ENCODE data around the gene TRAK1.
"Not testable (repeated sequence)": the region's sequence is repeated elsewhere in the genome, so short reads cannot be mapped to it uniquely, and the experiment has no call there.

Gene TRAK1

GRCh38 chr3:42090973-42091731, at the start of gene TRAK1:
Gene TRAK1, plus strand, starts transcription at chr3:42091357. Its CDS starts 113 bp downstream, at chr3:42091470.
- no peak for DNase-seq

GRCh38 chr3:42042747-42043098, 48.4 kb upstream of the TRAK1 start:
- no peak for DNase-seq

GRCh38 chr3:42043099-42043813, 47.9 kb upstream of the TRAK1 start:
- DNase-seq, result no peak

GRCh38 chr3:42045708-42046243, 45.4 kb upstream of the TRAK1 start:
- no peak for DNase-seq

- not testable (repeated sequence) for DNase-seq
These were observed 42.6 kb upstream of the TRAK1 start for GRCh38 chr3:42048526-42048925.

DNA sequence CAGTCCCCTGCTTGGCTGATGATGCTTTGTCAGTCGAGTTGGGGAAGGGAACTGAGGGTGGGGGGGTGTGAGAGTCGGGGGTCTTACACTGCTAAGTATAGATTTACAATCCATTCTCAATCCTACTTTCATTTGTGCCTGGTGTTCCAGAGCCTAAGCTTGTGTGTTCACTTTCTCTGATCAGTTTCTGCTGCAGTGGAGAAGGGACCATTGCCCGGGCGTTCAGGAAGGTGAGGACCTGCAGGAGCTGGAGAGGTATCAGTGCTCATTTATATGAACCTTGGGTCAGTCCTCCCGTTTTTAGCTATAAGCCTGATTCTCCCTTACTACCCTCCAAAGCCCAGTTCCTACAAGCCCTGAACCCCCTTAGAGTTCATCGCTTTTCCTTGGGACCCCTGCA, 41.0 kb upstream of the TRAK1 start:
- DNase-seq, result no peak

DNA sequence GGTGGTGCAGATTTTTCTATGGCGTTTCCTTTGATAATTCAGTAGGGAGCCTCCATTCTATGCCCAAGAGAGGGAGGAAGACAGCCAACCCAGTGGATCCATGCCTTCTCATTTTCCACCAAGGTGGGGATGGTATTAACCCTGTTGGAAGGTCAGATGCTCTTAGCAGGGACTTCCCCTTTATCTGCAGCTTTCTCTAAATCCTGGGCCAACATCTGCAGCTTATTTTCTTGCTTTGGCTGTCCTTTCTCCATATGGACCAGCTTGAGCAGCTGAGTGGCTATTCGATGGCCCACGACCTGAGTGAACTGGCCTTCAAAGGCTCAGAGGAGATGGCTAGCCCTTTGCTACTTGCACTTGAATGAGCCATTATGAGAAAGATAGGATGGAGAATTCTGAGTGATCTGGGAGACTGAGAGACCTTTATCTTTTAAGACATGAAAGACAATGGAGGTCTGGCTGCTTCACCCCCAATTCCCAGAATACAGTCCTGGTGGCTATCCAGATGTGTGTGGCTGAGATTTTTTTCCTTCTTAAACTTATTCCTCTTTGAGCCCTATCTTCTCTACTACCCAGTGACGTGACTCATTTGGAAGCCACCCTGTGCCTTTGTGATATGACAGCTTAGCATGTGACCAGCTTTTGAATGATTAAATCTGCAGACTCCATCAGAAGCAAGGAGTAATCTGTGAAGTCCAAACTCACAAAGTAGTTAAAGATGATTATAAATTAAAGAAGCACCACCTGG, 39.6 kb upstream of the TRAK1 start:
- DNase-seq, result no peak

DNA sequence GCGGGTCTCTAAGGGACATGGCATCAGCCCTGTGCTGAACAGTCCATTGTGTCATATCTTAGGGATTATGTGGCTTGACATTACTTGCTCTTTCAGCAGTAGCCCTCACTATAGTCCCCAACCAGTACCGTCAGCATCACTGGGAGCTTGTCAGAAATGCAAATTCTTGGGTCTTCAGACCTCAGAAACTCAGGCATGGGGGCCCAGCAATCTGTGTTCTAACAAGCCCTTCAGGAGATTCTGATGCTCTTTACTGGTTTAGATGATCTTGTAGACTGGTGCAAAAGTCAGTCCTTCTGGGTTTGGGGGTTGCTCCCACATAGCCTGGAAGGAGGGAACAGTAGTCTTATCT, 39.0 kb upstream of the TRAK1 start:
- no peak for DNase-seq

GRCh38 chr3:42052484-42053351, 38.4 kb upstream of the TRAK1 start:
- no peak for DNase-seq

DNA sequence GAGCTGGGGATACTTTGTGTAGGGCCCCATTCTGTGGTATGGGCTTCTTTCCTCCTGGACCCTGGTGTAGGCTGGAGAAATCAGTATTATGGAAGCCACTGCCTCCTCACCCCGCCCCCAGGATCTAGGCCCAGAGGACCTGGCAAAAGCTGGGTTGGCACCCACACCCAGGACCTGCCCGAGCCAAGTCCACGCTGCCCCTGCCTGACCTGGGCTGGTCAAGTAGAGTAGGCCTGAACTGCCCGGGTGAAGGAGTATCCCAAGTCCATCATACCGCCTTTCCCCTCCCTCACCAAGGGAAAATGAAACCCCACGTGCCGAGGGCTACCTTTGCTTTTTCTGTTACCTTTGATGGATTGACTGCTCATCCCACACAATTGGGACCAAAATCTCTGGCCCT, 37.7 kb upstream of the TRAK1 start:
- no peak for DNase-seq

GRCh38 chr3:42055291-42055690, 35.9 kb upstream of the TRAK1 start:
- no peak for DNase-seq

DNA sequence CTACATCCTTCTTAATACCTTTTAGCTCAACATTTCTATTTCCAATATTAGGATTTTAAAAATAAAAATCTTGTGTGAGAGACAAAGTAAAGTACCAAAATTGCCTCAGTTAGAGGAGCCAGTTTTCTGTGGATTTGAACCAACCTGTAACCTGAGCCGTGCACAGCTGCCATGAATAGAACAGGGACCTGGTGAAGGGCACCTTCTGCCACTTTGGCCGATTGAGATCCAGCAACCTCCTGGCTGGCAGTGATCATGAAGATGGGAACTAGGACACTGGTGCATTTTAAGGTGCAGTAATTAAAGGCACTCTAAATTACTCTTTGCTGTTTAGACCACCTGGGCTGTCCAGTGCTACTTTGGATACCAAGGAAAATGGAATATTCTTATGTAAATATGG, 34.3 kb upstream of the TRAK1 start:
- DNase-seq, result no peak

DNA sequence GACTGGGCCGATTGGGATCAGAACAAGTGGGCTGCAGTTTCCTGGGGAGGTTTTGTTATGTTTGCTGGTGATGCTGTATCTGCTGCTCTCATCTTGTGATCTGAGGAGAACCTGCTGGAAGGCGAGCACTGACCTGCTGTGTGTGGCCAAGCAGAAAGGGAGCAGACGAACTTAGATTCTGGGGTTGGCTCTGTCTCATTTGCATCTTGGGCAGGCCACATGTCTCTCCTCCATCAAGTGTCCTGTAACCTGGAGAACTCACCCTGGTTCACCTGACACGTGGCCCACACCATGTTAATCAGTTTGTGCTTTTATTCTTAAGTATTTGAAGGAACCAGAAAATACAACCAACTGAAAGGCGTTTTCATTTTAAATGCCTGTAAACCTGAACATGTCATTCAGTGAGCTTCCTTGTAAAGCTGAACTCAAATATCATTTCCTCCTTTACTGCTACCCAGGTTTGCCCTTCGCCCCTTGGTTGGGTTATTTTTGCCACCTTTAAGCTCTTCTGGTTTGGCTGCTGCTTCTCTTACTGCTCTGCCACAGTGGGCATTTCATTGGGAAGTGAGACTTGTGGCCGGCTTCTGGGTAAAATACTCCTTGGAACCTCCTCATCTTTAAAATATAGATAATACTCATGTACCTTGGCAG, 33.5 kb upstream of the TRAK1 start:
- DNase-seq, result no peak

DNA sequence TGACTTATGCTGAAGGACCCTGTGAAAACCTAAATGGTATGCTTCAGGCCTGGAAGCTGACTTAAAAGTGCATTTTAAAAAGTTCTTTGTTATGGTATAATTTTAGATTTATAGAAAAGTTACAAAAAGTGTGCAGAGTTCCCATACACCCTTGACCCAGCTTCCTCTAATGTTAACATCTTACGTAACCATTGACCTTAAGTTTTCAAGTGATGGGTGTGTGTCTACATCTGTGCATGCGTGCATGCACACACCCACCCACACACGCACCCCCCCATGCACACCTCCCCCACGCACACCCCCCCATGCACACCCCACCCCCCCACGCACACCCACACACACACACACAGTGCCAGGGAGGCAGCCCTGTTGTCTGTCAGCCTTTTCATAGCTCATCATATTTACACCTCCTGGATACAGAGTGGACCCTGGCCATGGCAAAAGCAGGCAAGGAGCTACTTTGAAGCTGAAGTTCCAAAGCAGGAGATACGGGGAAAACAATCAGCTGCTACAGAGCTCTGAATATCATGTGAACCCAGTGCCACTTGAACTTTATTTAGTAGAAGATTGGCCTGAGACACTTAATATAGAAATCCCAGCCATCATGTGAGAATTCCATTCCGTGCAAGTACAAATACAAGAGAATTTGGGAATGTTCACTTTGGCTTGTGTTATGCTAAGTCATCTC, 30.0 kb upstream of the TRAK1 start:
- no peak for DNase-seq

DNA sequence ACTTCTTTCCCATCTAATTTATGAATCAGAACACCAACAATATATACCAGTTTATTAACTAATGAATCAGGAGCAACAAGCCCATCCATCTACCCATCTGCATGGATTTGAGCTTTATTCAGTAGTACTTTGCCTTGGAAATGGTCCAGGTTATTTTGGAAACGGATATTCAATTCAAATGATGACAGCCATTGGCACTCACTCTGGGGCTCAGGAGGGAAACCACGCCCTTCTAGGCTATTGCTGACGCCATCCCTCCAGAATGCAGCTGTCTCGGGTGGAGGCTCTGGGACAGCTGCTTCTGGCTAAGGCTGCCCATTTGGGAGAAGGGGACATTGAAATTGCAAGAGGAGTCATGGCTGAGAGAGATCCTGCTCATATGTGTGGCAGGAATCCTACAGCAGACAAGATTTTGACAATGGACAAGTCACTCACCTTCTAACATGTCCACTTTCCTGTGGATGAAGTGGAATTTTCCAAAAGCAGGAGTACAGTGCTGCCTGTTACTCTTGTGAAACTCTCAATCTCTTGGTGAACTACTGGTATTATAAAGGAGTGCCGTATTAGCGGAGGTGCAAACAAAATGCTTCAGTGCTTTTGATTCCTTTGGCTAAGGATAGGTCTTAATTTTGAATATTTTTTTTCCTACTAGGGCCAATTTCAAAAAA, 29.3 kb upstream of the TRAK1 start:
- DNase-seq, result peak; percentile 24

- DNase-seq, result no peak
These were observed 28.7 kb upstream of the TRAK1 start for GRCh38 chr3:42062464-42062863.

DNA sequence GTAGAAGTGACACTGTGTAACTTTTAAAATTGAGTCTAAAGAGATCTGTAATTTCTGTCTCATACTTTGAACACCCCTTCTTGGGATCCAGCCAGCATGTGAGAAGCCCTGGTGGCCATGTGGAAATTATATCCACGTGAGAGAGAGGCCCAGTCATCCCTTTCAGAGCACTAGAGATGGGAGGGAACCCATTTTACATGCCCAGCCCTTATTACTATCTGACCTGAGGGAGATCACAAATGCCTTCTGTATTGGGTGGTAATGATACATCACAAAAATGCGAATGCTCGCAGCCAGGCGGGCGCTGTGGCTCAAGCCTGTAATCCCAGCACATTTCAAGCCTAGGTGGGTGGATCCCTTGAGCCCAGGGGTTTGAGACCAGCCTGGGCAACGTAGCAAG, 27.3 kb upstream of the TRAK1 start:
- peak; percentile 42 for DNase-seq

- no peak for DNase-seq
These were observed 24.5 kb upstream of the TRAK1 start for GRCh38 chr3:42066516-42067181.

GRCh38 chr3:42067326-42067725, 23.8 kb upstream of the TRAK1 start:
- DNase-seq, result no peak
